Measurements from ENCODE around the gene ENOX1.

The ENOX1 gene

GRCh38 chr13:43664700-43665191, 122.0 kb downstream of the ENOX1 start:
- Histone ChIP-seq H3K9ac (no peak overlapping the region), H3K9me3 (no peaks in the 10 kb centered on the region), H4K20me1 (no peaks in the 10 kb centered on the region), H3K36me3 (no peaks in the 10 kb centered on the region), H3K4me1 (no peaks in the 10 kb centered on the region), H3K4me3 (no peak overlapping the region), H3K27me3 (no peaks in the 10 kb centered on the region), H3K4me2 (no peak overlapping the region), H3K27ac (no peak overlapping the region)
- TF ChIP-seq Cebpa-rat (IDR thresholded peaks at IDR 0.05): no peak

- Histone ChIP-seq H4K20me1 (no peaks in the 10 kb centered on the region), H3K4me3 (no peak overlapping the region), H3K36me3 (no peaks in the 10 kb centered on the region), H3K4me1 (no peaks in the 10 kb centered on the region), H3K9ac (no peak overlapping the region), H3K27ac (no peak overlapping the region), H3K9me3 (no peaks in the 10 kb centered on the region), H3K4me2 (no peak overlapping the region), H3K27me3 (no peaks in the 10 kb centered on the region)
- TF ChIP-seq Cebpa-rat (IDR thresholded peaks at IDR 0.05): no peak
Observed at GRCh38 chr13:43663474-43664090, 123.2 kb downstream of the ENOX1 start.

GRCh38 chr13:43662976-43663375, 123.8 kb downstream of the ENOX1 start:
- Histone ChIP-seq H3K27ac (no peak overlapping the region), H3K4me1 (no peaks in the 10 kb centered on the region), H3K4me2 (no peak overlapping the region), H3K4me3 (no peak overlapping the region), H3K27me3 (no peaks in the 10 kb centered on the region), H3K9ac (no peak overlapping the region), H3K9me3 (no peaks in the 10 kb centered on the region), H3K36me3 (no peaks in the 10 kb centered on the region), H4K20me1 (no peaks in the 10 kb centered on the region)
- no peak for TF ChIP-seq Cebpa-rat (IDR thresholded peaks at IDR 0.05)

- H3K4me2 ChIP-seq: no peak overlapping the region
- no peaks in the 10 kb centered on the region for H3K36me3 ChIP-seq
- H3K9ac ChIP-seq: no peak overlapping the region
- no peaks in the 10 kb centered on the region for H4K20me1 ChIP-seq
- H3K4me3 ChIP-seq: no peak overlapping the region
- no peak overlapping the region for H3K27ac ChIP-seq
- H3K9me3 ChIP-seq: no peaks in the 10 kb centered on the region
- no peaks in the 10 kb centered on the region for H3K27me3 ChIP-seq
- H3K4me1 ChIP-seq: no peaks in the 10 kb centered on the region
- TF ChIP-seq Cebpa-rat (IDR thresholded peaks at IDR 0.05): no peak
Observed at GRCh38 chr13:43661161-43661830, 125.5 kb downstream of the ENOX1 start.

GRCh38 chr13:43657485-43657884, 129.3 kb downstream of the ENOX1 start:
- H3K4me2 ChIP-seq: no peak overlapping the region
- H3K9ac ChIP-seq: no peak overlapping the region
- no peak overlapping the region for H3K4me3 ChIP-seq
- no peaks in the 10 kb centered on the region for H4K20me1 ChIP-seq
- H3K36me3 ChIP-seq: no peaks in the 10 kb centered on the region
- H3K27me3 ChIP-seq: no peaks in the 10 kb centered on the region
- no peak overlapping the region for H3K27ac ChIP-seq
- TF ChIP-seq Cebpa-rat (IDR thresholded peaks at IDR 0.05): no peak
- no peaks in the 10 kb centered on the region for H3K9me3 ChIP-seq
- H3K4me1 ChIP-seq: no peaks in the 10 kb centered on the region

GRCh38 chr13:43653980-43654379, 132.8 kb downstream of the ENOX1 start:
- H3K4me1 ChIP-seq: no peaks in the 10 kb centered on the region
- no peak overlapping the region for H3K4me3 ChIP-seq
- no peak for TF ChIP-seq Cebpa-rat (IDR thresholded peaks at IDR 0.05)
- H4K20me1 ChIP-seq: no peaks in the 10 kb centered on the region
- H3K27ac ChIP-seq: no peak overlapping the region
- no peaks in the 10 kb centered on the region for H3K27me3 ChIP-seq
- no peaks in the 10 kb centered on the region for H3K36me3 ChIP-seq
- no peaks in the 10 kb centered on the region for H3K9me3 ChIP-seq
- no peak overlapping the region for H3K4me2 ChIP-seq
- H3K9ac ChIP-seq: no peak overlapping the region

GRCh38 chr13:43653395-43653794, 133.4 kb downstream of the ENOX1 start:
- H3K4me3 ChIP-seq: no peak overlapping the region
- no peak overlapping the region for H3K27ac ChIP-seq
- H4K20me1 ChIP-seq: no peaks in the 10 kb centered on the region
- no peak for TF ChIP-seq Cebpa-rat (IDR thresholded peaks at IDR 0.05)
- H3K4me2 ChIP-seq: no peak overlapping the region
- no peak overlapping the region for H3K9ac ChIP-seq
- no peaks in the 10 kb centered on the region for H3K9me3 ChIP-seq
- H3K27me3 ChIP-seq: no peaks in the 10 kb centered on the region
- no peaks in the 10 kb centered on the region for H3K36me3 ChIP-seq
- H3K4me1 ChIP-seq: no peaks in the 10 kb centered on the region

- Histone ChIP-seq H3K27ac (no peak overlapping the region), H3K9ac (no peak overlapping the region), H4K20me1 (no peaks in the 10 kb centered on the region), H3K27me3 (no peaks in the 10 kb centered on the region), H3K36me3 (no peaks in the 10 kb centered on the region), H3K9me3 (no peaks in the 10 kb centered on the region), H3K4me1 (no peaks in the 10 kb centered on the region), H3K4me2 (no peak overlapping the region), H3K4me3 (no peak overlapping the region)
- TF ChIP-seq Cebpa-rat (IDR thresholded peaks at IDR 0.05): no peak
Observed at GRCh38 chr13:43652760-43653159, 134.0 kb downstream of the ENOX1 start.

GRCh38 chr13:43650882-43651281, 135.9 kb downstream of the ENOX1 start:
- TF ChIP-seq Cebpa-rat (IDR thresholded peaks at IDR 0.05): no peak
- no peak overlapping the region for H3K9ac ChIP-seq
- H3K27me3 ChIP-seq: no peaks in the 10 kb centered on the region
- H3K27ac ChIP-seq: no peak overlapping the region
- H3K4me3 ChIP-seq: no peak overlapping the region
- no peaks in the 10 kb centered on the region for H3K4me1 ChIP-seq
- no peak overlapping the region for H3K4me2 ChIP-seq
- no peaks in the 10 kb centered on the region for H3K9me3 ChIP-seq
- H3K36me3 ChIP-seq: no peaks in the 10 kb centered on the region
- no peaks in the 10 kb centered on the region for H4K20me1 ChIP-seq

- H3K4me2 ChIP-seq: no peak overlapping the region
- H3K4me1 ChIP-seq: no peaks in the 10 kb centered on the region
- TF ChIP-seq Cebpa-rat (IDR thresholded peaks at IDR 0.05): no peak
Observed at GRCh38 chr13:43648733-43649132, 138.0 kb downstream of the ENOX1 start.

More at GRCh38 chr13:43648733-43649132, 138.0 kb downstream of the ENOX1 start:
- Histone ChIP-seq H3K27ac (no peak overlapping the region), H3K36me3 (no peaks in the 10 kb centered on the region), H3K9me3 (no peaks in the 10 kb centered on the region), H3K4me3 (no peak overlapping the region), H3K9ac (no peak overlapping the region), H4K20me1 (no peaks in the 10 kb centered on the region), H3K27me3 (no peaks in the 10 kb centered on the region)
